ENCODE measurements around the gene MYRFL. TPM values are rescaled to one million over a fixed set of nuclear protein-coding genes. Genes with fewer than 3 reads are reported as not detected.

MYRFL gene
- total RNA-seq, 4 donors from 2014 or later = 0.27 to 3.3 (median 1.5) TPM

DNA sequence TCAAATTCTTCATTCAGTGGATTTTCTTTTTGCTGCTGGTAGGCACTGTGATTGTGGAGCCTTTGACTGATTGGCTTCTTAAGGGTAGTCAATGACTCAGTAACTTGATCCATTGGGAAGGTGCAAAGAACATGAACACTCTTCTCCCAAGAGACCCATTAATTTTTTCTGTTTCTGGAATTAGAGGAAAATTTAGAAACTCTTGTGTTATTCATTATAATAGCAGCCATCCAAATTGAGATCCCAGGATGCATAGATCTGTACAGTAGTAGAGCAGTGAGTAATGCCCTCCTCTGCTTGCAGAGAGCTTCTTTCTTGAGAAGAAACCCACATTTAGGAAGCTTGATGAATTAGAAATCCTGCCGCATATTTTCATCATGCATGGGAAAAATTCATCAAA lies 63.9 kb downstream of the MYRFL start:
- no peak overlapping the region for H3K4me3 ChIP-seq (ENCODE audit: low read depth, poor library complexity, severe bottlenecking)
- no peak for DNase-seq (ENCODE audit: low spot score in 2 of 2)
- no peak for TF ChIP-seq POLR2A (IDR thresholded peaks at IDR 0.05)
- TF ChIP-seq, protein P1, sequence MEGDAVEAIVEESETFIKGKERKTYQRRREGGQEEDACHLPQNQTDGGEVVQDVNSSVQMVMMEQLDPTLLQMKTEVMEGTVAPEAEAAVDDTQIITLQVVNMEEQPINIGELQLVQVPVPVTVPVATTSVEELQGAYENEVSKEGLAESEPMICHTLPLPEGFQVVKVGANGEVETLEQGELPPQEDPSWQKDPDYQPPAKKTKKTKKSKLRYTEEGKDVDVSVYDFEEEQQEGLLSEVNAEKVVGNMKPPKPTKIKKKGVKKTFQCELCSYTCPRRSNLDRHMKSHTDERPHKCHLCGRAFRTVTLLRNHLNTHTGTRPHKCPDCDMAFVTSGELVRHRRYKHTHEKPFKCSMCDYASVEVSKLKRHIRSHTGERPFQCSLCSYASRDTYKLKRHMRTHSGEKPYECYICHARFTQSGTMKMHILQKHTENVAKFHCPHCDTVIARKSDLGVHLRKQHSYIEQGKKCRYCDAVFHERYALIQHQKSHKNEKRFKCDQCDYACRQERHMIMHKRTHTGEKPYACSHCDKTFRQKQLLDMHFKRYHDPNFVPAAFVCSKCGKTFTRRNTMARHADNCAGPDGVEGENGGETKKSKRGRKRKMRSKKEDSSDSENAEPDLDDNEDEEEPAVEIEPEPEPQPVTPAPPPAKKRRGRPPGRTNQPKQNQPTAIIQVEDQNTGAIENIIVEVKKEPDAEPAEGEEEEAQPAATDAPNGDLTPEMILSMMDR (IDR thresholded peaks at IDR 0.05) = no peak
- intact Hi-C loops (cut with DNase I; ENCODE audit: low total_unique reads) = loop anchor here (10.0 kb wide), 1 partner anchor 836 kb away; no protein-coding TSS in a partner anchor
- 84 to 90% methylated on average over 1 of the region's 1 CpG for WGBS, 2 donors

DNA sequence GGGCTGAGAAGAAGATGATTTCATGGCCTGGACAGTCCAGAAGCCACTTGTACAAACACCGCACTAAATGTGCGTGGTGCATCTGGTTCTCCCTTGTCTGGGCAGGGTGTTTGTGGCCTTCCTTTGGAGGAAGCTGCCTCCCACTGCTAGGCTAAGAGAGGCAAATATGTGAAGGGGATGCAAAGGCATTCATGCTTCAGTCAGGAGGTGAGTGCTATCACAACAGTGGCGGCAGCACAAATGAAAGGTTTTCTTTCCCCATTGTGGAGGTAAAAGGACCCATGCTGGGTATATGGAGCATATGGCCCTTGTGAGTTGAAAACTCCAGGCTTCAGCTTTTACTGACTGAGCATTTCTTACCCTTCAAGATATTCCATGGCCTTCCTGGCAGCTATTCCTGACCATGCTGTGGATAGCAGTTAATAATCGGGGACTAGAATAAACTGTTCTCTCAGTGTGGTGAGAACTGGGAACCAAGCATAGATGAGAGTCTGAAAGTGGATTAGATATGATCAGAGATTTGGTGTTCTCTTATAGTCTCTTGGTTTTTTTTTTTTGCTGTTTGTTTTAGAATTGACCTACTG lies 69.9 kb downstream of the MYRFL start:
- no peak for DNase-seq (ENCODE audit: low spot score in 2 of 2)
- H3K4me3 ChIP-seq (ENCODE audit: low read depth, poor library complexity, severe bottlenecking) = no peak overlapping the region
- WGBS, 2 donors = 91 to 97% methylated on average over 4 of the region's 4 CpGs
- intact Hi-C loops (cut with DNase I; ENCODE audit: low total_unique reads) = no loop called here
- TF ChIP-seq POLR2A (IDR thresholded peaks at IDR 0.05) = no peak
- TF ChIP-seq, protein P1 (IDR thresholded peaks at IDR 0.05) = no peak

GRCh38 chr12:69896653-69897381 lies 71.8 kb downstream of the MYRFL start:
- H3K4me3 ChIP-seq (ENCODE audit: low read depth, poor library complexity, severe bottlenecking) = no peak overlapping the region
- 97 to 99% methylated on average over 4 of the region's 4 CpGs for WGBS, 2 donors
- intact Hi-C loops (cut with DNase I; ENCODE audit: low total_unique reads) = no loop called here
- no peak for DNase-seq (ENCODE audit: low spot score in 2 of 2)
- no peak for TF ChIP-seq POLR2A (IDR thresholded peaks at IDR 0.05)
- TF ChIP-seq, protein P1 (IDR thresholded peaks at IDR 0.05) = no peak

- intact Hi-C loops (cut with DNase I; ENCODE audit: low total_unique reads) = no loop called here
- no peak overlapping the region for H3K4me3 ChIP-seq (ENCODE audit: low read depth, poor library complexity, severe bottlenecking)
- TF ChIP-seq, protein P1 (IDR thresholded peaks at IDR 0.05) = no peak
- TF ChIP-seq POLR2A (IDR thresholded peaks at IDR 0.05) = no peak
- no peak for DNase-seq (ENCODE audit: low spot score in 2 of 2)
- 8 to 53% methylated on average over 1 of the region's 1 CpG for WGBS, 2 donors
These were observed 72.7 kb downstream of the MYRFL start for GRCh38 chr12:69897744-69898143.

DNA sequence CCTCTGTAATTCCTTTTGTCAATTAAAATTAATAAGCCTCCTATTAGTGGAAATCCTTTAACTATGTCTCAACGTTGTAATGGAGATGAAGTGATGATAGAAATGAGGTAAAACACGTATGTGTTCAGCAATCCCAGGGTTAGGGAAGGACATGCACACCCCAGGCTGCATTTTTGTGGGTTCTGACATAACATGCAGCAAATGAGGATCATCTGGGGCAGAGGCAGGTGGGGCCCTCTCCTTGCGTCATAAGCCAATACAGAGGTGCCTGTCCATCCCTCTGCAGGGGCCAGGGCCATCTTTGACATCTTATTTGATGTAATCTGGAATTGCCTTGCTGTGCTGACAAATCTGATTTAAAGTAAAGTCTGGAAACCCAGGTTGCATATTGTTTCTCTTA lies 73.2 kb downstream of the MYRFL start:
- intact Hi-C loops (cut with DNase I; ENCODE audit: low total_unique reads) = no loop called here
- no peak overlapping the region for H3K4me3 ChIP-seq (ENCODE audit: low read depth, poor library complexity, severe bottlenecking)
- 26 to 63% methylated on average over 3 of the region's 3 CpGs for WGBS, 2 donors
- TF ChIP-seq POLR2A (IDR thresholded peaks at IDR 0.05) = no peak
- TF ChIP-seq, protein P1 (IDR thresholded peaks at IDR 0.05) = no peak
- no peak for DNase-seq (ENCODE audit: low spot score in 2 of 2)

Measured in lower leg skin (tissue), 4 donors.